GM12878 (cell line): ENCODE measurements around the gene SBF2. TPM values are rescaled to one million over a fixed set of nuclear protein-coding genes. Genes with fewer than 3 reads are reported as not detected.

ENCODE experiments used
- ATAC-seq: fragments of 200-7000 bp; cut with Tn5 transposase; 3 replicates; pipeline ENCODE4 v1.9.1; 2020; ENCODE audit warnings: mild to moderate bottlenecking, moderate library complexity
- BruUV-seq: library from RNA; stranded (reverse); fragments of 400-500 nt; replicated peaks from 2 replicates; lab custom pipeline; 2021; lab: Mats Ljungman, UMichigan
- CTCF ChIA-PET: fragments of 300-600 bp; sonication (Branson Sonifier 250); formaldehyde crosslinking; extraction: SDS; loops from one replicate; lab custom pipeline; 2021; ENCODE audit warnings: inconsistent platforms; lab: Yijun Ruan, JAX
- POLR2A ChIA-PET: fragments of 350-600 bp; formaldehyde crosslinking; extraction: SDS; loops from one replicate; lab custom pipeline; 2021; ENCODE audit warnings: inconsistent platforms; lab: Charles Lee
- RAD21 ChIA-PET: fragments of 300-600 bp; sonication (Branson Sonifier 250); formaldehyde crosslinking; loops from one replicate; lab custom pipeline; 2023; ENCODE audit warnings: antibody characterized with exemption; ENCODE audit not compliant: unreplicated experiment; lab: Charles Lee
- SMC1A ChIA-PET: fragments of 300-600 bp; sonication (Branson Sonifier 250); formaldehyde crosslinking; loops from one replicate; lab custom pipeline; 2023; ENCODE audit not compliant: unreplicated experiment, uncharacterized antibody; lab: Charles Lee
- DNase-seq: peaks from one replicate; pipeline ENCODE4 v3.0.0-alpha.2; 2011; ENCODE audit warnings: low read depth, low spot score
- FAIRE-seq: peaks from 3 replicates; lab custom pipeline; 2011; peaks lifted over from hg19 to GRCh38; lab: Jason Lieb, UNC
- H2AFZ ChIP-seq: 2 replicates; pipeline ENCODE4 v1.6.0; 2011; ENCODE audit warnings: low read depth, low read length, control low read depth; ENCODE audit not compliant: control insufficient read depth
- H3K27ac ChIP-seq: 2 replicates; pipeline ENCODE4 v1.5.1; 2011; ENCODE audit warnings: control low read depth; ENCODE audit not compliant: control insufficient read depth, insufficient read depth
- H3K27me3 ChIP-seq, 2 experiments: replicated peaks in 1 of 2; 2 replicates each; pipeline versions ENCODE4 v1.6.0 to v1.6.1; 2011; ENCODE audit warnings: low read length in 1 of 2; ENCODE audit not compliant: control insufficient read depth in 2 of 2, insufficient read depth in 2 of 2
- H3K36me3 ChIP-seq, 2 experiments: 2 replicates each; pipeline ENCODE4 v1.5.1; 2011; ENCODE audit warnings: low read length in 1 of 2; ENCODE audit not compliant: control insufficient read depth in 2 of 2, insufficient read depth in 2 of 2
- H3K4me1 ChIP-seq: 2 replicates; pipeline ENCODE4 v1.6.1; 2011; ENCODE audit warnings: mild to moderate bottlenecking, low read length, moderate library complexity, mixed read lengths; ENCODE audit not compliant: control insufficient read depth, insufficient read depth
- H3K4me2 ChIP-seq: 2 replicates; pipeline ENCODE4 v1.6.0; 2011; ENCODE audit warnings: control low read depth; ENCODE audit not compliant: control insufficient read depth, insufficient read depth
- H3K4me3 ChIP-seq: fragments of 200-600 bp; sonication (generic); 2 replicates; pipeline ENCODE4 v1.5.1; 2016
- H3K79me2 ChIP-seq: 2 replicates; pipeline ENCODE4 v1.6.0; 2011; ENCODE audit warnings: low read length; ENCODE audit not compliant: control insufficient read depth, insufficient read depth
- H3K9ac ChIP-seq: 2 replicates; pipeline ENCODE4 v1.8.0; 2011; ENCODE audit warnings: low read length, control low read depth, mixed read lengths; ENCODE audit not compliant: control insufficient read depth, insufficient read depth
- H3K9me3 ChIP-seq: replicated peaks from 3 replicates; pipeline ENCODE4 v1.5.1; 2011; ENCODE audit warnings: mild to moderate bottlenecking, low read length; ENCODE audit not compliant: control insufficient read depth, insufficient read depth
- H4K20me1 ChIP-seq: 2 replicates; pipeline ENCODE4 v1.6.0; 2011; ENCODE audit not compliant: control insufficient read depth, insufficient read depth
- E4F1 ChIP-seq: fragments of 450-650 bp; IDR thresholded peaks from 2 replicates; pipeline ENCODE4 v1.6.1; 2018; ENCODE audit warnings: borderline replicate concordance, mild to moderate bottlenecking; ENCODE audit not compliant: partially characterized antibody
- EP300 ChIP-seq, 2 experiments: fragments of 150-350 bp in 1 of 2; IDR thresholded peaks; 2 replicates each; pipeline ENCODE4 v1.6.1; 2011 to 2012; ENCODE audit warnings: low read depth in 2 of 2, low read length in 2 of 2, borderline replicate concordance in 1 of 2, improper control_type of control experiment in 1 of 2, inconsistent platforms in 1 of 2; ENCODE audit not compliant: control insufficient read depth in 1 of 2
- KDM1A ChIP-seq: fragments of 200-600 bp; sonication (generic); IDR thresholded peaks from 2 replicates; pipeline ENCODE4 v1.6.1; 2016; ENCODE audit warnings: borderline replicate concordance
- MTA2 ChIP-seq: fragments of 450-650 bp; IDR thresholded peaks from 2 replicates; pipeline ENCODE4 v1.6.1; 2016; ENCODE audit warnings: low read depth, mild to moderate bottlenecking, moderate library complexity
- PAX5 ChIP-seq: IDR thresholded peaks from 2 replicates; pipeline ENCODE4 v1.6.1; 2011; ENCODE audit warnings: low read depth, low read length, borderline replicate concordance
- SRF ChIP-seq, 2 experiments: IDR thresholded peaks; 2 replicates each; pipeline ENCODE4 v1.6.1; 2011; ENCODE audit warnings: low read depth in 2 of 2, low read length in 2 of 2, mild to moderate bottlenecking in 1 of 2, moderate library complexity in 1 of 2
- WGBS: methylation state at CpG from one replicate; pipeline ENCODE4 v1.1.6; 2016; ENCODE audit warnings: low lambda C conversion rate; ENCODE audit not compliant: insufficient replicate concordance, insufficient coverage; ENCODE audit errors: missing lambda C conversion rate; 5-methylcytosine and 5-hydroxymethylcytosine counted together
- in situ Hi-C: fragments of 300-500 bp; cut with MboI; formaldehyde crosslinking; loops from 9 replicates; pipeline ENCODE4 v1.14.3; 2018; ENCODE audit warnings: mixed read lengths
- intact Hi-C: fragments of 100-400 bp; cut with micrococcal nuclease; formaldehyde crosslinking; loops from one replicate; pipeline ENCODE4 v1.14.2; 2022; ENCODE audit not compliant: unreplicated experiment
- polyA plus RNA-seq, 11 experiments: library from polyadenylated mRNA; depleted of rRNA in 4 of 11; unstranded in 6 of 11; stranded (reverse) in 5 of 11; fragments of >200 nt; fragmentation: Nextera tagmentation in 4 of 11; fragmentation: Illumina TruSeq in 1 of 11; extraction: Ambion mirVana in 4 of 11; extraction: Trizol in 1 of 11; gene quantifications; 1 replicate in 1 of 11; 2 replicates in 10 of 11; pipeline versions ENCODE4 v1.2.1 to v1.2.3, GENCODE V29; 2011 to 2016; ENCODE audit warnings: inconsistent platforms in 2 of 11, missing spikeins in 2 of 11, low read depth in 1 of 11
- total RNA-seq, 4 experiments: library from RNA; depleted of rRNA in 3 of 4; stranded (reverse); fragments of >200 nt in 3 of 4; fragmentation: Illumina TruSeq in 1 of 4; extraction: Trizol in 1 of 4; gene quantifications; 2 replicates each; pipeline versions ENCODE4 v1.2.1 to v1.2.3, GENCODE V29; 2013 to 2021

Gene SBF2
- total and polyA plus RNA-seq, 10 of the 15 experiments (the other 5 are each of a cell fraction or from before 2014, with no cell fraction given): 0.24 to 2.3 (median 1.1) TPM

GRCh38 chr11:9773524-9773923 lies 520.5 kb downstream of the SBF2 start:
- Histone ChIP-seq H3K9me3 (no peaks in the 10 kb centered on the region), H3K27ac (no peak overlapping the region), H3K79me2 (no peaks in the 10 kb centered on the region), H3K27me3 (no peaks in the 10 kb centered on the region), H3K9ac (no peak overlapping the region), H2AFZ (no peak overlapping the region), H3K4me2 (no peak overlapping the region), H3K4me3 (no peak overlapping the region), H4K20me1 (no peaks in the 10 kb centered on the region), H3K4me1 (no peaks in the 10 kb centered on the region), H3K36me3 (no peaks in the 10 kb centered on the region)
- POLR2A ChIA-PET: no interaction called here
- in situ Hi-C loops: no loop called here
- TF ChIP-seq MTA2 (no peak), PAX5 (no peak), E4F1 (no peak), EP300 (IDR thresholded peaks at IDR 0.05; ENCODE audit: borderline replicate concordance in 1 of 2, control insufficient read depth in 1 of 2, low read depth in 2 of 2, low read length in 2 of 2) (no peak), KDM1A (no peak), SRF (IDR thresholded peaks at IDR 0.05; ENCODE audit: low read depth in 2 of 2, low read length in 2 of 2) (no peak)
- WGBS: 100% methylated on average over 2 of the region's 2 CpGs
- ATAC-seq (no peak), DNase-seq (no peak), FAIRE-seq (no peak)
- RAD21 ChIA-PET: no interaction called here
- SMC1A ChIA-PET: no interaction called here
- CTCF ChIA-PET: no interaction called here
- no TSS peak for BruUV-seq
- intact Hi-C loops: no loop called here
